BJ (cell line): ENCODE measurements around the gene SMIM35. TPM values are rescaled to one million over a fixed set of nuclear protein-coding genes. Genes with fewer than 3 reads are reported as not detected.

Experiments
- CTCF ChIA-PET: fragments of 350-600 bp; formaldehyde crosslinking; extraction: SDS; loops from one replicate; lab custom pipeline; 2021; ENCODE audit warnings: antibody characterized with exemption, inconsistent platforms; lab: Yijun Ruan, JAX
- POLR2A ChIA-PET: fragments of 300-600 bp; sonication (Branson Sonifier 250); formaldehyde crosslinking; extraction: SDS; loops from one replicate; lab custom pipeline; 2021; ENCODE audit warnings: antibody characterized with exemption; lab: Charles Lee
- DNase-seq: peaks from one replicate; pipeline ENCODE4 v3.0.0-alpha.2; 2011; ENCODE audit warnings: low read depth
- H3K27me3 ChIP-seq: 2 replicates; pipeline ENCODE4 v1.6.0; 2011; ENCODE audit warnings: low read length; ENCODE audit not compliant: control insufficient read depth, insufficient read depth
- H3K36me3 ChIP-seq: 2 replicates; pipeline ENCODE4 v1.5.1; 2011; ENCODE audit warnings: low read length; ENCODE audit not compliant: control insufficient read depth, insufficient read depth
- H3K4me3 ChIP-seq: 2 replicates; pipeline ENCODE4 v1.5.1; 2011; ENCODE audit warnings: low read depth, mild to moderate bottlenecking, control low read depth, low read length
- CTCF ChIP-seq: IDR thresholded peaks from 2 replicates; pipeline ENCODE4 v1.5.1; 2011; ENCODE audit warnings: low read depth, mild to moderate bottlenecking, control low read depth, inconsistent platforms, low read length, moderate library complexity; ENCODE audit not compliant: insufficient read depth
- polyA plus RNA-seq: library from polyadenylated mRNA; depleted of rRNA; stranded (reverse); fragments of >200 nt; gene quantifications from 2 replicates; pipeline ENCODE4 v1.2.3, GENCODE V29; 2011

The SMIM35 gene
- polyA plus RNA-seq, 1 experiment: not detected

- no peak for DNase-seq
- Histone ChIP-seq H3K36me3 (no peaks in the 10 kb centered on the region), H3K27me3 (peaks cover 2% of the 10 kb centered on the region), H3K4me3 (no peak overlapping the region)
- CTCF ChIA-PET: interaction anchor here (1.4 kb wide), 1 partner anchor 242 kb away, joined by 5 read pairs; no protein-coding TSS in a partner anchor
- no peak for TF ChIP-seq CTCF
- POLR2A ChIA-PET: no interaction called here
These were observed 37.0 kb downstream of the SMIM35 start for GRCh38 chr11:118049771-118050170.

GRCh38 chr11:118048472-118049370 lies 38.0 kb downstream of the SMIM35 start:
- Histone ChIP-seq H3K36me3 (no peaks in the 10 kb centered on the region), H3K27me3 (peaks cover 2% of the 10 kb centered on the region), H3K4me3 (no peak overlapping the region)
- no peak for TF ChIP-seq CTCF
- no peak for DNase-seq
- ChIA-PET CTCF (no interaction called here), POLR2A (no interaction called here)

GRCh38 chr11:118047749-118048148 lies 39.0 kb downstream of the SMIM35 start:
- POLR2A ChIA-PET: no interaction called here
- DNase-seq: no peak
- no peak for TF ChIP-seq CTCF
- no peaks in the 10 kb centered on the region for H3K36me3 ChIP-seq
- CTCF ChIA-PET: no interaction called here
- H3K4me3 ChIP-seq: no peak overlapping the region
- peaks cover 2% of the 10 kb centered on the region for H3K27me3 ChIP-seq

GRCh38 chr11:118046964-118047700 lies 39.6 kb downstream of the SMIM35 start:
- no peaks in the 10 kb centered on the region for H3K36me3 ChIP-seq
- H3K4me3 ChIP-seq: no peak overlapping the region
- DNase-seq: no peak
- CTCF ChIA-PET: no interaction called here
- no peak for TF ChIP-seq CTCF
- POLR2A ChIA-PET: no interaction called here
- peaks cover 2% of the 10 kb centered on the region; the same call in 1 of the 2 replicates for H3K27me3 ChIP-seq
